H1 (cell line): ENCODE measurements around the gene PPP2R1A. TPM values are rescaled to one million over a fixed set of nuclear protein-coding genes. Genes with fewer than 3 reads are reported as not detected.

Experiments used
- CTCF ChIA-PET: fragments of 300-600 bp; sonication (Branson Sonifier 250); formaldehyde crosslinking; loops from one replicate; lab custom pipeline; 2021; ENCODE audit not compliant: partially characterized antibody; lab: Charles Lee
- POLR2A ChIA-PET: fragments of 300-600 bp; sonication (Branson Sonifier 250); formaldehyde crosslinking; loops from one replicate; lab custom pipeline; 2021; ENCODE audit warnings: inconsistent platforms; ENCODE audit not compliant: partially characterized antibody; lab: Charles Lee
- DNase-seq, 2 experiments: peaks; one replicate each; pipeline versions ENCODE4 v3.0.0 to v3.0.0-alpha.2; 2010 to 2022; ENCODE audit warnings: low spot score in 2 of 2, low read depth in 1 of 2, mixed read lengths in 1 of 2
- FAIRE-seq: peaks from 2 replicates; lab custom pipeline; 2011; peaks lifted over from hg19 to GRCh38; lab: Jason Lieb, UNC
- H2AFZ ChIP-seq: 2 replicates; pipeline ENCODE4 v1.8.1; 2012; ENCODE audit warnings: low read length, inconsistent platforms
- H2AK5ac ChIP-seq: 2 replicates; pipeline ENCODE4 v1.6.1; 2013; ENCODE audit warnings: low read depth, low read length
- H2BK120ac ChIP-seq: replicated peaks from 2 replicates; pipeline ENCODE3; 2013; ENCODE audit warnings: low read depth, low read length, inconsistent platforms
- H2BK12ac ChIP-seq: 2 replicates; pipeline ENCODE4 v1.6.1; 2013; ENCODE audit warnings: low read depth, low read length
- H2BK15ac ChIP-seq: 2 replicates; pipeline ENCODE4 v1.6.1; 2013; ENCODE audit warnings: low read length
- H2BK20ac ChIP-seq: 2 replicates; pipeline ENCODE4 v1.6.1; 2013; ENCODE audit warnings: low read length
- H2BK5ac ChIP-seq: 2 replicates; pipeline ENCODE4 v1.6.1; 2013; ENCODE audit warnings: low read depth, low read length
- H3K14ac ChIP-seq: 2 replicates; pipeline ENCODE4 v1.6.1; 2013; ENCODE audit warnings: inconsistent platforms; ENCODE audit not compliant: insufficient read length
- H3K18ac ChIP-seq: 2 replicates; pipeline ENCODE4 v1.6.1; 2013; ENCODE audit warnings: low read length; ENCODE audit errors: extremely low read depth
- H3K23ac ChIP-seq: 2 replicates; pipeline ENCODE4 v1.6.1; 2013; ENCODE audit warnings: inconsistent platforms; ENCODE audit not compliant: insufficient read length
- H3K23me2 ChIP-seq: 2 replicates; pipeline ENCODE4 v1.6.1; 2013; ENCODE audit warnings: low read depth, low read length
- H3K27ac ChIP-seq: 2 replicates; pipeline ENCODE4 v1.6.1; 2011; ENCODE audit warnings: low read depth, low read length, inconsistent platforms
- H3K27me3 ChIP-seq, 4 experiments: replicated peaks in 1 of 4; 1 replicate in 1 of 4; 2 replicates in 3 of 4; pipeline versions ENCODE4 v1.6.1 to v1.8.1; 2011 to 2013; ENCODE audit warnings: low read length in 3 of 4, mild to moderate bottlenecking in 3 of 4, inconsistent platforms in 2 of 4, mixed read lengths in 2 of 4, moderate library complexity in 1 of 4; ENCODE audit not compliant: control insufficient read depth in 3 of 4, insufficient read depth in 3 of 4; ENCODE audit errors: extremely low read depth in 1 of 4
- H3K36me3 ChIP-seq, 4 experiments: 2 replicates each; pipeline versions ENCODE4 v1.6.1 to v1.8.1; 2011 to 2013; ENCODE audit warnings: mild to moderate bottlenecking in 4 of 4, low read length in 3 of 4, moderate library complexity in 2 of 4, control low read depth in 1 of 4, inconsistent platforms in 1 of 4; ENCODE audit not compliant: insufficient read depth in 4 of 4, control insufficient read depth in 2 of 4
- H3K4ac ChIP-seq: replicated peaks from 2 replicates; pipeline ENCODE3; 2013; ENCODE audit warnings: low read length, low read depth, mixed read lengths, inconsistent platforms; ENCODE audit not compliant: insufficient read length
- H3K4me1 ChIP-seq, 4 experiments: replicated peaks in 1 of 4; 1 replicate in 1 of 4; 2 replicates in 3 of 4; pipeline versions ENCODE4 v1.6.1 to v1.8.1; 2011 to 2013; ENCODE audit warnings: low read length in 3 of 4, inconsistent platforms in 2 of 4, mixed read lengths in 1 of 4; ENCODE audit not compliant: insufficient read depth in 4 of 4, control insufficient read depth in 3 of 4
- H3K4me2 ChIP-seq, 2 experiments: 2 replicates each; pipeline versions ENCODE4 v1.6.1 to v1.8.1; 2011 to 2013; ENCODE audit warnings: low read depth in 2 of 2, low read length in 2 of 2, control low read depth in 1 of 2, inconsistent platforms in 1 of 2, mild to moderate bottlenecking in 1 of 2; ENCODE audit not compliant: insufficient read depth in 1 of 2
- H3K4me3 ChIP-seq, 4 experiments: fragments of 200-600, 300-600 bp in 1 of 4; sonication (generic), shearing (Covaris generic), sonication (Bioruptor Twin) in 1 of 4; 2 replicates each; pipeline versions ENCODE4 v1.5.1 to v1.8.1; 2011 to 2016; ENCODE audit warnings: low read length in 4 of 4, low read depth in 3 of 4, control low read depth in 2 of 4, inconsistent platforms in 2 of 4, mild to moderate bottlenecking in 2 of 4, mixed read lengths in 1 of 4, moderate library complexity in 1 of 4; ENCODE audit not compliant: insufficient read depth in 2 of 4; ENCODE audit errors: extremely low read depth in 1 of 4
- H3K56ac ChIP-seq: replicated peaks from 2 replicates; pipeline ENCODE3; 2013; ENCODE audit warnings: low read depth, mild to moderate bottlenecking, mixed read lengths, low read length, inconsistent platforms; ENCODE audit not compliant: insufficient read length
- H3K79me1 ChIP-seq: 2 replicates; pipeline ENCODE4 v1.6.1; 2013; ENCODE audit warnings: low read depth, low read length, control low read depth
- H3K79me2 ChIP-seq, 2 experiments: 2 replicates each; pipeline versions ENCODE4 v1.6.1 to v1.8.1; 2012 to 2013; ENCODE audit warnings: low read length in 2 of 2, mild to moderate bottlenecking in 2 of 2, inconsistent platforms in 1 of 2; ENCODE audit not compliant: insufficient read depth in 2 of 2, control insufficient read depth in 1 of 2
- H3K9ac ChIP-seq, 4 experiments: replicated peaks in 1 of 4; 1 replicate in 1 of 4; 2 replicates in 3 of 4; pipeline versions ENCODE4 v1.6.1 to v1.8.1; 2011 to 2013; ENCODE audit warnings: low read depth in 3 of 4, low read length in 3 of 4, control low read depth in 2 of 4, mild to moderate bottlenecking in 2 of 4, moderate library complexity in 2 of 4, inconsistent platforms in 1 of 4; ENCODE audit errors: extremely low read depth in 1 of 4
- H3K9me3 ChIP-seq, 2 experiments: 2 replicates each; pipeline versions ENCODE4 v1.6.1 to v1.8.1; 2012 to 2013; ENCODE audit warnings: mild to moderate bottlenecking in 2 of 2, moderate library complexity in 2 of 2, control low read depth in 1 of 2, inconsistent platforms in 1 of 2, low read depth in 1 of 2, low read length in 1 of 2, mixed read lengths in 1 of 2; ENCODE audit not compliant: insufficient read depth in 2 of 2
- H4K20me1 ChIP-seq, 2 experiments: replicated peaks in 1 of 2; 2 replicates each; pipeline versions ENCODE3 to v1.8.1; 2011 to 2013; ENCODE audit warnings: inconsistent platforms in 2 of 2, low read length in 2 of 2, mild to moderate bottlenecking in 1 of 2; ENCODE audit not compliant: insufficient read depth in 2 of 2, control insufficient read depth in 1 of 2
- H4K5ac ChIP-seq: 2 replicates; pipeline ENCODE4 v1.6.1; 2013; ENCODE audit warnings: low read length, low read depth, mixed read lengths, inconsistent platforms; ENCODE audit not compliant: insufficient read length
- H4K8ac ChIP-seq: 2 replicates; pipeline ENCODE4 v1.8.0; 2013; ENCODE audit warnings: mild to moderate bottlenecking, moderate library complexity, low read length, inconsistent platforms; ENCODE audit not compliant: insufficient read depth; ENCODE audit errors: extremely low read depth
- H4K91ac ChIP-seq: replicated peaks from 2 replicates; pipeline ENCODE3; 2013; ENCODE audit warnings: low read length, mixed read lengths, inconsistent platforms; ENCODE audit not compliant: insufficient read length
- HDAC6 ChIP-seq: IDR thresholded peaks from one replicate; pipeline ENCODE4 v1.7.1; 2012; ENCODE audit warnings: low read depth, mild to moderate bottlenecking, inconsistent platforms, low read length, moderate library complexity
- POLR2A ChIP-seq, 2 experiments: IDR thresholded peaks; 1 replicate in 1 of 2; 2 replicates in 1 of 2; pipeline ENCODE4 v1.6.1; 2011; ENCODE audit warnings: low read depth in 2 of 2, low read length in 2 of 2, mild to moderate bottlenecking in 2 of 2; ENCODE audit errors: control extremely low read depth in 1 of 2
- RXRA ChIP-seq: IDR thresholded peaks from 2 replicates; pipeline ENCODE4 v1.6.1; 2011; ENCODE audit warnings: low read depth, mild to moderate bottlenecking, low read length, moderate library complexity; ENCODE audit not compliant: insufficient read depth
- SRF ChIP-seq: IDR thresholded peaks from 2 replicates; pipeline ENCODE4 v1.6.1; 2011; ENCODE audit warnings: mild to moderate bottlenecking, low read depth, low read length, moderate library complexity
- WGBS, 2 experiments: shearing (Covaris generic) in 1 of 2; methylation state at CpG; one replicate each; pipeline versions ENCODE4 v1.1.6 to v1.1.7; 2013 to 2015; ENCODE audit warnings: low lambda C conversion rate in 2 of 2, mixed read lengths in 2 of 2, inconsistent platforms in 1 of 2, low coverage in 1 of 2, missing lambda C conversion rate in 1 of 2; ENCODE audit not compliant: insufficient replicate concordance in 2 of 2, insufficient coverage in 1 of 2, insufficient read length in 1 of 2; ENCODE audit errors: extremely low coverage in 1 of 2, missing lambda C conversion rate in 1 of 2; 5-methylcytosine and 5-hydroxymethylcytosine counted together
- polyA plus RNA-seq, 7 experiments: library from polyadenylated mRNA; depleted of rRNA in 3 of 7; stranded (reverse) in 5 of 7; unstranded in 2 of 7; fragments of >200 nt in 5 of 7; fragments of 200-250 nt in 2 of 7; gene quantifications; 1 replicate in 5 of 7; 2 replicates in 1 of 7; 4 replicates in 1 of 7; pipeline versions ENCODE4 v1.2.1 to v1.2.3, GENCODE V29; 2011 to 2013; ENCODE audit warnings: missing spikeins in 2 of 7, mixed read lengths in 2 of 7
- total RNA-seq: library from RNA; stranded (reverse); fragmentation: NEBNext Ultra II Directional; extraction: Animal tissue kit (Norgen Biotek cat#: 25700); gene quantifications from 2 replicates; pipeline ENCODE4 v1.2.1, GENCODE V29; 2021
- TF ChIP-seq, protein P1 (sequence below), 3 experiments: IDR thresholded peaks; 1 replicate in 2 of 3; 2 replicates in 1 of 3; pipeline versions ENCODE4 v1.5.1 to v1.6.1; 2011; ENCODE audit warnings: low read length in 3 of 3, mild to moderate bottlenecking in 3 of 3, inconsistent platforms in 2 of 3, low read depth in 1 of 3, moderate library complexity in 1 of 3; ENCODE audit not compliant: insufficient read depth in 1 of 3; ENCODE audit errors: control extremely low read depth in 1 of 3

PPP2R1A gene
- total and polyA plus RNA-seq, 2 of the 8 experiments (the other 6 are each of a cell fraction or from before 2014, with no cell fraction given), result 380 to 382 TPM

DNA sequence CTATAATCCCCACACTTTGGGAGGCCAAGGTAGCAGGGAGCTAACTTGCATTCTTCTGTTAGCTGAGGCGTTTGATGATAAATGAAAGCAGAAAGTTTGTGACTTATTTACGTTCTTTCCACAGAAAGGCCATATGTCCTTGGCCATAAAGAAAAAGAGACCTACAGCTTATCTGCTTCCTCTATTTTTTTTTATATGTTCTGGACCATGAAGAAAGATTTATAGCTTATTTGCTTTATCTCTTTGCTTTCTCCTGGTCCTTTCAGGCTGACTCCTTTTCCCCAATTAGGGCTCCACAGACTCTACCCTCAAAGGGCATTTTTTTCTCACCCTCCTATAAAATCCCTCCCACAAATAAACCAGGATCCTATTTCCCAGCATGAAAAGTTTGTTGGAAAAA lies 48.6 kb upstream of the PPP2R1A start:
- H3K79me1 ChIP-seq, result peaks cover 2% of the 10 kb centered on the region; the same call in 1 of the 2 replicates
- H3K9me3 ChIP-seq, result peaks cover 8 to 11% of the 10 kb centered on the region in 2 experiments; a peak in 3 of 4 replicates
- no peak overlapping the region for H3K27ac ChIP-seq
- H3K23ac ChIP-seq, result no peak overlapping the region
- ChIA-PET POLR2A (interaction anchor here (0.6 to 1.4 kb wide), 3 partner anchors 9 to 119 kb away, joined by 3 to 4 read pairs (median 3); no protein-coding TSS in a partner anchor), CTCF (no interaction called here)
- TF ChIP-seq SRF (no peak), HDAC6 (no peak), RXRA (no peak), POLR2A (IDR thresholded peaks at IDR 0.05; ENCODE audit: control extremely low read depth in 1 of 2, low read depth in 2 of 2, low read length in 2 of 2) (no peak)
- TF ChIP-seq, protein P1, sequence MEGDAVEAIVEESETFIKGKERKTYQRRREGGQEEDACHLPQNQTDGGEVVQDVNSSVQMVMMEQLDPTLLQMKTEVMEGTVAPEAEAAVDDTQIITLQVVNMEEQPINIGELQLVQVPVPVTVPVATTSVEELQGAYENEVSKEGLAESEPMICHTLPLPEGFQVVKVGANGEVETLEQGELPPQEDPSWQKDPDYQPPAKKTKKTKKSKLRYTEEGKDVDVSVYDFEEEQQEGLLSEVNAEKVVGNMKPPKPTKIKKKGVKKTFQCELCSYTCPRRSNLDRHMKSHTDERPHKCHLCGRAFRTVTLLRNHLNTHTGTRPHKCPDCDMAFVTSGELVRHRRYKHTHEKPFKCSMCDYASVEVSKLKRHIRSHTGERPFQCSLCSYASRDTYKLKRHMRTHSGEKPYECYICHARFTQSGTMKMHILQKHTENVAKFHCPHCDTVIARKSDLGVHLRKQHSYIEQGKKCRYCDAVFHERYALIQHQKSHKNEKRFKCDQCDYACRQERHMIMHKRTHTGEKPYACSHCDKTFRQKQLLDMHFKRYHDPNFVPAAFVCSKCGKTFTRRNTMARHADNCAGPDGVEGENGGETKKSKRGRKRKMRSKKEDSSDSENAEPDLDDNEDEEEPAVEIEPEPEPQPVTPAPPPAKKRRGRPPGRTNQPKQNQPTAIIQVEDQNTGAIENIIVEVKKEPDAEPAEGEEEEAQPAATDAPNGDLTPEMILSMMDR (IDR thresholded peaks at IDR 0.05; ENCODE audit: control extremely low read depth in 1 of 3, insufficient read depth in 1 of 3, low read depth in 1 of 3, low read length in 3 of 3), result no peak
- H3K23me2 ChIP-seq, result peaks cover 6% of the 10 kb centered on the region; the same call in 1 of the 2 replicates
- H3K56ac ChIP-seq, result no peak overlapping the region
- H4K5ac ChIP-seq, result no peak overlapping the region
- no peak overlapping the region for H3K4ac ChIP-seq
- peaks cover 3 to 20% of the 10 kb centered on the region in 2 experiments; a peak in 3 of 4 replicates for H3K79me2 ChIP-seq
- H3K4me2 ChIP-seq, result no peak overlapping the region
- DNase-seq, result no peak
- H2AFZ ChIP-seq, result no peak overlapping the region
- no peaks in the 10 kb centered on the region for H3K27me3 ChIP-seq
- peaks cover 0 to 5% (median 0%) of the 10 kb centered on the region in 4 experiments; a peak in 1 of 8 replicates for H3K36me3 ChIP-seq
- H4K20me1 ChIP-seq, result no peaks in the 10 kb centered on the region
- H2BK120ac ChIP-seq, result no peak overlapping the region
- H3K4me1 ChIP-seq, result peaks cover 0 to 4% (median 0%) of the 10 kb centered on the region in 4 experiments; a peak in 2 of 7 replicates
- H2BK20ac ChIP-seq, result no peak overlapping the region
- H2AK5ac ChIP-seq, result no peak overlapping the region
- no peak overlapping the region for H4K91ac ChIP-seq
- H2BK12ac ChIP-seq, result no peak overlapping the region
- 80% methylated on average over 2 of the region's 2 CpGs; no CpG with 5 or more reads in 1 of the 2 experiments for WGBS, 2 experiments
- no peak overlapping the region for H2BK5ac ChIP-seq
- H2BK15ac ChIP-seq, result no peak overlapping the region
- no peak overlapping the region for H3K18ac ChIP-seq
- no peak overlapping the region for H3K4me3 ChIP-seq
- H3K14ac ChIP-seq, result no peak overlapping the region
- no peak overlapping the region for H3K9ac ChIP-seq
- no peak for FAIRE-seq
- no peak overlapping the region for H4K8ac ChIP-seq
